Jurkat, Clone E6-1 (cell line): ENCODE measurements around the gene TMEM204.
A peak's percentile ranks its signal among the peaks of the same experiment; 100 is the strongest.

Experiments used
- DNase-seq: peaks from one replicate; pipeline ENCODE4 v3.0.0-alpha.2; 2011; ENCODE audit warnings: low read depth, low spot score
- H3K4me3 ChIP-seq: 2 replicates; pipeline ENCODE4 v1.5.1; 2011; ENCODE audit warnings: mild to moderate bottlenecking, low read length, control low read depth, moderate library complexity

Gene TMEM204

DNA sequence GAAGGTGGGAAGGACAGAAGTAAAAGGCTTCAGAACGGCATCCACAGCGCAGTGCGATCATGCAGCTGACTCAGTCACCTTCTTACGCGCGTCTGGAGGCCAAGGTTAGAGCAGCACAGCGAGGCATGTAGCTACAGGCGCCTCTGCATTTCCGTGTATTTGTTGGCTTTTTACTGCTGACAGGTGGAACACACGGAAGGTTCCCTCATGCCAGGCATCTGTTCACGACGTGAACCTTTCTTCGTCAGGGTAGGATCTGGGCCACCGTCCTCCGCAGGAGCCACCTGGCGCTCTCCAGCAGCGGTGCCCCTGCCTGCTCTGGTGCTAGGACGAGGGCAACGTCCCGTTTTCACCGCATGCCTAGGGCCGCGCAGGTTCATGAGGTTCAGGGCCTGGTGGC is 15.3 kb downstream of the TMEM204 start:
- H3K4me3 ChIP-seq: no peak overlapping the region
- DNase-seq: no peak

- H3K4me3 ChIP-seq: no peak overlapping the region
- no peak for DNase-seq
Observed at GRCh38 chr16:1550069-1550468, 16.6 kb downstream of the TMEM204 start.

- H3K4me3 ChIP-seq: no peak overlapping the region
- no peak for DNase-seq
Observed at GRCh38 chr16:1550696-1551095, 17.2 kb downstream of the TMEM204 start.

DNA sequence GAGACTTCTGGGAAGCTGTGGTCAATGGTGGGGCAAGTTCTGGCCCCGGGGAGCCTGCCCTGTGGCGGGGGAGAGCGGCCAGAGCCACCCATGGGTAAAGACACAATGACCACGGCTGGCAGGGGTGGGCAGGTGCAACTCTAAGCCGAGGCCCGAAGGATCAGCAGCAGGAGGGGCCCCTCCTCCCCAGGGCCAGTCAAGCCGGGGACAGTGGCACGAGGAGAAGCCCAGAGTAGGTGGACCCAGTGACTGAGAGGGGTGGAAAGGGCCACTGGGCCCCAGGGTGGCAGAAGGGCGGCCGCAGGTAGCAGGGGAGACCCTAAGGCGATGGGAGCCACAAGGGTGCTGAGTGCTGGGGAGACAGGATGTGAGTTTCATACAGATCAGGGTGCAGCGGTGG is 17.7 kb downstream of the TMEM204 start:
- DNase-seq: no peak
- no peak overlapping the region for H3K4me3 ChIP-seq

DNA sequence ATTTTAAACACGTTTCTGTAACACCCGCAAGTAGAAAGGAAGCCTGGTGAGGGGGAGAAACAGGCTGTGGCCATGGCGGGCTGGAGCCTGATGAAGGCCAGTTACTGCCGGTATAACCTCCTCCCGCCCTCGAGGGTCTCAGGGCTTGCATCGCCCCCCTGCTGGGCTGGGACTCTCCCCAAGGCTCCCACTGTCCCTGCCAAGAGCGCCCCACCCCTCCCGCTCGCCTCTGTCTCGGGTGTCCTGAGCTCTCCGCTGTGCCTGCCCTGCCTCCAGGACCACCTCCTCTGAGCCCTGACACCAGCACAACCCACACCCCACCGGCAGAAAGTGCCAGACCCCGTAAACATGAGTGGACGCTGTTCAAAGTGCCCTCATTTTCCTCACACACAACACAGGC is 18.7 kb downstream of the TMEM204 start:
- no peak for DNase-seq
- no peak overlapping the region for H3K4me3 ChIP-seq

DNA sequence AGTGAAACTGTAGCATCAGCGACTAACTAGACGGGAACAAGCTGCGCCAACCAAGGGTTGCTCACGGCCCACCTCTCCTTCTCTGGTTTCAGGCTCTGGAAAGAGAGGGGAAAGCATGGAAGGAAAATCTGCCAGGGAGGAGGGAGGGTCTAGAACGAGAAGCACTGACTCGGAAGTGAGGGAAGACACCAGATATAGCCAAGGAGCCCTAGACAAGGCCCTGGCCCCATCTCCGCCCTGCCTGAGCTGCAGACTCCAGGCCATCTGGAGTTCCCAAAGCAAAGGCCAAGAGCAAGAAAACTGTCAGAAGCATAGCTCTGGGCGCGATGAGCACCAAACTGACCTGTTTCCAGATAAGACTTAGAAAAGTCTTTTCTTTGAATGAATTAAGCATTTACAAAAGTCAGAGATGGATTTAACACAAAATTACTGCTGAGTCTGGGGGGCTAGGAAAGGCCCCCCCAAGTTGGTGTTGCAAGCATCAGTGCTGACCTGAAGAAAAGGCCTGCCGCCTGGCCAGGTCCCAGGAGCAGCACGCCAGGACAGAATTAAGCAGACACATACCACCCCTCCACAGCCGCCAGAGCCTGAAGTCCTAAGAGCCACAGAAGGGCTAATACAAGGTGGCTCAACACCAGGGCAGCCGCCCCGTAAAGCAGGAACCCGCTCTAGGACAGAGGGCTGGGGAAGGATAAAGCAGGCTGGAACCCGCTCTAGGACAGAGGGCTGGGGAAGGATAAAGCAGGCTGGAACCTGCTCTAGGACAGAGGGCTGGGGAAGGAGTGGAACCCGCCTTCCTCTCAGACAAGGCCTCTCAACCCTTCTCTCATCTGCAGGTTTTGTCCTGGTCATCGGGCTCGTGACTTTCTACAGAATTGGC is 20.7 kb downstream of the TMEM204 start:
- no peak for DNase-seq

DNA sequence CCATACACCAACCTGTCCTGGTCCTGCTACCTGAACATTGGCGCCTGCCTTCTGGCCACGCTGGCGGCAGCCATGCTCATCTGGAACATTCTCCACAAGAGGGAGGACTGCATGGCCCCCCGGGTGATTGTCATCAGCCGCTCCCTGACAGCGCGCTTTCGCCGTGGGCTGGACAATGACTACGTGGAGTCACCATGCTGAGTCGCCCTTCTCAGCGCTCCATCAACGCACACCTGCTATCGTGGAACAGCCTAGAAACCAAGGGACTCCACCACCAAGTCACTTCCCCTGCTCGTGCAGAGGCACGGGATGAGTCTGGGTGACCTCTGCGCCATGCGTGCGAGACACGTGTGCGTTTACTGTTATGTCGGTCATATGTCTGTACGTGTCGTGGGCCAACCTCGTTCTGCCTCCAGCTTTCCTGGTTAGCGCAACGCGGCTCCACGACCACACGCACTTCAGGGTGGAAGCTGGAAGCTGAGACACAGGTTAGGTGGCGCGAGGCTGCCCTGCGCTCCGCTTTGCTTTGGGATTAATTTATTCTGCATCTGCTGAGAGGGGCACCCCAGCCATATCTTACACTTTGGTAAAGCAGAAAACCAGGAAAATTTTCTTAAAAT is 21.5 kb downstream of the TMEM204 start:
- H3K4me3 ChIP-seq: no peak overlapping the region
- DNase-seq: no peak

More for the DNA sequence above, 20.7 kb downstream of the TMEM204 start:
- no peak overlapping the region for H3K4me3 ChIP-seq

DNA sequence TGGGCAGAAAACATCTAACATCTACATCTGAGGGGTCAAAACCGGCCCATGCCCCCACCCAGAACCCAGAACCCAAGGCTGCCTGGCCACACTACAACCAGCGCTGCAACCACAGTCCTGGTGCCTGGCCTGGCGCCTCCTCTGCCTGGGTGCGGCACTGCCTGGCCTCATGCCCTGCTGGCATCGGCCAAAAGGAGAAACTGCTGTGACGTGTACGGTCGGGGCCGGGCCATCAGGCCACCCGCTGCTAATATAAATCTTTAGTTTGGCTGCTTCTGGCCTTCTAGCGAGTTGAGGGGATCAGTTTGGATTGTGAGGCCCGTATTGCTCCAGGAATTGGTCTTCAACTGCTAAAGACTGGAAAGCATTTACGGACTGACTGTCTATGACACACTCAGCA is 22.8 kb downstream of the TMEM204 start:
- no peak for DNase-seq
- H3K4me3 ChIP-seq: no peak overlapping the region

DNA sequence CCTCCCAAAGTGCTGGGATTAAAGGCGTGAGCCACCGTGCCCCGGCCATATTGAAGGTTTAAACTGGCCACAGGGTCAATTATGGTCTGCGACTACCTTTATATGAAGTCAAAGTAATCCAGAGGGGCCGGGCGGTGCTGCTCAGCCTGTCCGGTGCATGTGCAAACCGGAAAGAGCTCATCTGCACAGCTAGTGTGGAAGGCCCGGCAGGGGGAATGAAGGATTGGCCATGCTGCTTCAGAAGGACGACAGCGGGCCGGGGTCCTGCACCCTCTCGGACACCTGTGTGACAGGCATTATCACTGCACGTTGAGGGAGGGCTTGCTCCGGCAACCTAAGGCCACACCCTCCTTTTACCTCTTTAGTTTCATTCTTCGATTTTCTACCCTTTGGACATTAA is 23.6 kb downstream of the TMEM204 start:
- H3K4me3 ChIP-seq: no peak overlapping the region
- no peak for DNase-seq

DNA sequence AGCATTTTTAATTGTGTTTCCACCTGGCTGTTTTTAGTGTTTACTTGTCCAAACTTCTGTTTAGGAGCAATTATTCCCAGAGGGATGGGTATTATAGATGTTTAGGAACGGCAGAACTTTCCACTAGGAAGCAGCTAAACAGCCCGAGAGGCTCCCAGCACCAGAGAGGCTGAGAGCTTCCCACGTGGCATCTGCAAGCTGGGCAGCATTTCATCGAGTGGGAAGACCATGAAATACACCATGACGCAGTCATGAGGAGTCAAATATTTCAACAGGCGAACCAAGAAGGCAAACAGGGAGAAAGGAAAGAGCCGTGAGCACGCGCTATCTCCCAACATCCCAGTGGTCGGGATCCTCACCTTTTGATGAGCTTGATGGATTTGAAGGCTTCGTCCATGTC is 24.1 kb downstream of the TMEM204 start:
- DNase-seq: no peak
- H3K4me3 ChIP-seq: no peak overlapping the region

DNA sequence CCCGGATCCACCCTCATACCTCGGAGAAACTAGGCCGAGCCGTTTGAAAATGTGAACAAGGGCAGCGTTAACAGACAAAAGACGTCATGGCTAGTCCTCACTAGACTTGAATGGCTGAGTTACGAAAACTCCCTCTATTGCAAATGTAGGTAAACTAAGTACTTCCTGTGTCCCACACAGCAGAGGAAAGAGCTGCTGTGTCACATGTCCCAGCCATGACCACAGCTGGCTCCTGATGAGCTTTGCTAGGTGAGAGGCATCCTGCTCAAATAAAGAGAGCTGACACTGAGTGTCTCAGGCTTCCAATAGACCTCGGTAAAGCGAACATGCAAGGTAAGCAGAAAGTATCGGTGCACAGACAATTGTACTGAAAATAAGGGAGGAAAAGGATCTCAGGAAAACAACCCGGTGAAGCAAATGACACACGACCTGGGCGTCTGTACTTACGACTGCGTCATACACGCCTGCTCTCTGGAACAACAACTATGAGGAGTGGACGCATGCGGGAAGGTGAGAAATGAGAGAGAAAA is 26.0 kb downstream of the TMEM204 start:
- H3K4me3 ChIP-seq: no peak overlapping the region
- DNase-seq: peak; percentile 41

GRCh38 chr16:1560153-1560552 is 26.7 kb downstream of the TMEM204 start:
- DNase-seq: no peak

DNA sequence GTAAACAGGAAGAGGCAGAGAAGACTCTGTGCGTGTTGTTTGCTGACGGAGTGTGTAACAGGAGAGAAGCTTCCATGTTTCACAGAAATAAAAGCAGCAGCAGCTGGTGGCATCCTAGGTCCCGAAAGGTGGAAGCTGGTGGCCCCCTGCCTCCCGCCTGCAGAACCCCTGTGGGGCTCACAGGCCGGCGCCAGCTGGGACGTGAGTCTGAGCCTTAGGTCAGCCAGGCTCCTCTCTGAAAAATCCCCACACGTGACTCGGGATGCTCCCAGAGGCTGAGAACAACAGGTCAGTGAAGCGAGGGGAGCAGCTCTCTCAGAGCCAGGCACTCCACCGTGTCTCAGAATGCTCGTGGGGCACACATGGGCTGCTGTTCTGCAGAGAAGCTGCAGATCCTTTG is 27.4 kb downstream of the TMEM204 start:
- H3K4me3 ChIP-seq: no peak overlapping the region
- DNase-seq: no peak

More at GRCh38 chr16:1560153-1560552, 26.7 kb downstream of the TMEM204 start:
- H3K4me3 ChIP-seq: no peak overlapping the region

GRCh38 chr16:1561266-1561665 is 27.8 kb downstream of the TMEM204 start:
- no peak for DNase-seq
- no peak overlapping the region for H3K4me3 ChIP-seq

- H3K4me3 ChIP-seq: no peak overlapping the region
- no peak for DNase-seq
Observed at GRCh38 chr16:1561836-1562235, 28.4 kb downstream of the TMEM204 start.

- H3K4me3 ChIP-seq: no peak overlapping the region
- DNase-seq: no peak
Observed at GRCh38 chr16:1563786-1564185, 30.3 kb downstream of the TMEM204 start.

DNA sequence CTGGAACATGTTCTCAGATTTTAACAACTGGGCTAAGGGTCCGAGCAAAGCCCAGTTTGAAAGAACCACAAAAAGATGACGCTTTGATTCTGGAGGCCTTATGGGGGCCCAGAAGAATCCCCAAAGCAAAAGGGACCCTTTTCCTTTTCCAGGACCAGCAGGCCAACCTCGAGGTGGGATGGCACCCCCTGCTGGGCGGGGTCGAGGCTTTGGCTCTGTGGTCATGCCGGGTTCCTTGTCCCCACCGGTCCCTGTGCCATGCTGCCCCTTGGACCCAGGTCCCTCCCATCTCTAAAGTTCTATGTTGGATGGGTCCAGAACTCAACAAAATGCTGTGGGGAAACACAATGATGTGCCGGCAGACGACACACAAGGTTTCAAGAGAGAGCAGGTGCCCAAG is 30.9 kb downstream of the TMEM204 start:
- DNase-seq: no peak
- no peak overlapping the region for H3K4me3 ChIP-seq

GRCh38 chr16:1565083-1565805 is 31.8 kb downstream of the TMEM204 start:
- no peak overlapping the region for H3K4me3 ChIP-seq
- no peak for DNase-seq

DNA sequence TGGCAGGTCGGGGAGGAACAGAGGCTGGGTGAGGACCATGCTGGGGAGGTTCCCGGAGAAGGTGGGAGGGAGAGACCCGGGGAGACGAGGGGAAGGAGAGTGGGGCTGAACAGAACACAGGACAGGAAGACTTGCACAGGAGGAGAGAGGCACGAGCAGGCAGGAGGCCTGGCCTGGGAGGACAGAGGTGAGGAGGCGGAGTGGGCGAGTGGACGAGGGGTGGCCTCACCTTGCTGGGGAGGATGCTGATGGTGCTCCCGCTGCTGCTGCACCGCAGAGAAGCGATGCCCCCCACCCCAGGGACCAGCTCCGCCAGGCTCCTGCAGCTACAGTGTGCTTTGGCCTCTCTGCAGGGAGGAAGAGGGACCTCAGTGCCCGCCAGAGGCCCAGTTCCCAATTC is 34.5 kb downstream of the TMEM204 start:
- no peak for DNase-seq

More for the DNA sequence above, 34.5 kb downstream of the TMEM204 start:
- H3K4me3 ChIP-seq: no peak overlapping the region
